ENCODE results near the gene RIMBP2. TPM values are rescaled to one million over a fixed set of nuclear protein-coding genes. Genes with fewer than 3 reads are reported as not detected.

Gene RIMBP2
- total and polyA plus RNA-seq, 2 donors: 0.47 to 0.78 TPM

- Histone ChIP-seq H3K27me3 (ENCODE audit: control insufficient read depth in 2 of 2, insufficient read depth in 1 of 2, low read length in 1 of 2) (no peaks in the 10 kb centered on the region), H3K4me3 (ENCODE audit: low read length in 2 of 2) (no peak overlapping the region), H3K27ac (ENCODE audit: low read depth in 1 of 2, low read length in 1 of 2) (no peak overlapping the region), H3K9me3 (ENCODE audit: control insufficient read depth in 2 of 2, insufficient read depth in 1 of 2, low read length in 1 of 2) (no peaks in the 10 kb centered on the region), H3K4me1 (ENCODE audit: control insufficient read depth in 2 of 2, insufficient read depth in 2 of 2, low read length in 2 of 2) (no peaks in the 10 kb centered on the region), H3K36me3 (ENCODE audit: control insufficient read depth in 2 of 2, insufficient read depth in 2 of 2, low read length in 1 of 2) (no peaks in the 10 kb centered on the region)
- WGBS: 87% methylated on average over 11 of the region's 11 CpGs
- DNase-seq (ENCODE audit: low read depth in 6 of 9, low spot score in 9 of 9): no peak
Observed at GRCh38 chr12:130459916-130460315, 256.2 kb downstream of the RIMBP2 start.

- no peak overlapping the region for H3K4me3 ChIP-seq (ENCODE audit: low read length in 2 of 2)
- no peaks in the 10 kb centered on the region for H3K4me1 ChIP-seq (ENCODE audit: control insufficient read depth in 2 of 2, insufficient read depth in 2 of 2, low read length in 2 of 2)
- WGBS: 87% methylated on average over 12 of the region's 12 CpGs
- H3K27ac ChIP-seq (ENCODE audit: low read depth in 1 of 2, low read length in 1 of 2): no peak overlapping the region
- DNase-seq (ENCODE audit: low read depth in 6 of 9, low spot score in 9 of 9): no peak
- no peaks in the 10 kb centered on the region for H3K36me3 ChIP-seq (ENCODE audit: control insufficient read depth in 2 of 2, insufficient read depth in 2 of 2, low read length in 1 of 2)
- H3K27me3 ChIP-seq (ENCODE audit: control insufficient read depth in 2 of 2, insufficient read depth in 1 of 2, low read length in 1 of 2): no peaks in the 10 kb centered on the region
- H3K9me3 ChIP-seq (ENCODE audit: control insufficient read depth in 2 of 2, insufficient read depth in 1 of 2, low read length in 1 of 2): no peaks in the 10 kb centered on the region
Observed at GRCh38 chr12:130458341-130458740, 257.8 kb downstream of the RIMBP2 start.

DNA sequence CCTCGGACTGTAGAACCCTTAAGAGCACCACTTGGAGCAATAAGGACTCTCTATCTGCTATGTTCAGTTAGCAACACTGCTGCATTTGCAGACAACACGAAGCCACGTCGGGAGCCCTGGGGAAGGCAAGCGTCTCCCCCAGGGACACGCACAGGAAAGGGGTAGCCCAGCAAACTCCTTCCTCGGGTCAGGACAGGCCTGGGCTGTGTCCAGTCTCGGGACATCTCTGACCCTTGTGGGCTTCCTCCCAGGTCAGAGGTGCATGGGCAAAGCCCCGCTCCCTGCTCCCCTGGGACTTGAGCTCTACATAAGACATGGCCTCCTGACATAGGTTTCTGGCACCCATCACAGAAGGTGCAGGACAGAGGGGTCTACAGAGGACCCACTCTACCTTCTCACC lies 258.9 kb downstream of the RIMBP2 start:
- no peaks in the 10 kb centered on the region for H3K9me3 ChIP-seq (ENCODE audit: control insufficient read depth in 2 of 2, insufficient read depth in 1 of 2, low read length in 1 of 2)
- H3K36me3 ChIP-seq (ENCODE audit: control insufficient read depth in 2 of 2, insufficient read depth in 2 of 2, low read length in 1 of 2): no peaks in the 10 kb centered on the region
- WGBS: 91% methylated on average over 9 of the region's 9 CpGs
- DNase-seq (ENCODE audit: low read depth in 6 of 9, low spot score in 9 of 9): no peak
- H3K27me3 ChIP-seq (ENCODE audit: control insufficient read depth in 2 of 2, insufficient read depth in 1 of 2, low read length in 1 of 2): no peaks in the 10 kb centered on the region
- H3K4me3 ChIP-seq (ENCODE audit: low read length in 2 of 2): no peak overlapping the region
- H3K4me1 ChIP-seq (ENCODE audit: control insufficient read depth in 2 of 2, insufficient read depth in 2 of 2, low read length in 2 of 2): no peaks in the 10 kb centered on the region
- no peak overlapping the region for H3K27ac ChIP-seq (ENCODE audit: low read depth in 1 of 2, low read length in 1 of 2)

- Histone ChIP-seq H3K9me3 (ENCODE audit: control insufficient read depth in 2 of 2, insufficient read depth in 1 of 2, low read length in 1 of 2) (no peaks in the 10 kb centered on the region), H3K36me3 (ENCODE audit: control insufficient read depth in 2 of 2, insufficient read depth in 2 of 2, low read length in 1 of 2) (no peaks in the 10 kb centered on the region), H3K27me3 (ENCODE audit: control insufficient read depth in 2 of 2, insufficient read depth in 1 of 2, low read length in 1 of 2) (no peaks in the 10 kb centered on the region), H3K27ac (ENCODE audit: low read depth in 1 of 2, low read length in 1 of 2) (no peak overlapping the region), H3K4me3 (ENCODE audit: low read length in 2 of 2) (no peak overlapping the region), H3K4me1 (ENCODE audit: control insufficient read depth in 2 of 2, insufficient read depth in 2 of 2, low read length in 2 of 2) (no peaks in the 10 kb centered on the region)
- DNase-seq (ENCODE audit: low read depth in 6 of 9, low spot score in 9 of 9): no peak
- 77% methylated on average over 28 of the region's 28 CpGs for WGBS
Observed at GRCh38 chr12:130456375-130457199, 259.5 kb downstream of the RIMBP2 start.

GRCh38 chr12:130455161-130455560 lies 260.9 kb downstream of the RIMBP2 start:
- WGBS: 83% methylated on average over 19 of the region's 19 CpGs
- Histone ChIP-seq H3K36me3 (ENCODE audit: control insufficient read depth in 2 of 2, insufficient read depth in 2 of 2, low read length in 1 of 2) (no peaks in the 10 kb centered on the region), H3K27me3 (ENCODE audit: control insufficient read depth in 2 of 2, insufficient read depth in 1 of 2, low read length in 1 of 2) (no peaks in the 10 kb centered on the region), H3K27ac (ENCODE audit: low read depth in 1 of 2, low read length in 1 of 2) (no peak overlapping the region), H3K4me1 (ENCODE audit: control insufficient read depth in 2 of 2, insufficient read depth in 2 of 2, low read length in 2 of 2) (no peaks in the 10 kb centered on the region), H3K9me3 (ENCODE audit: control insufficient read depth in 2 of 2, insufficient read depth in 1 of 2, low read length in 1 of 2) (no peaks in the 10 kb centered on the region), H3K4me3 (ENCODE audit: low read length in 2 of 2) (no peak overlapping the region)
- no peak for DNase-seq (ENCODE audit: low read depth in 6 of 9, low spot score in 9 of 9)

GRCh38 chr12:130454296-130454695 lies 261.8 kb downstream of the RIMBP2 start:
- no peaks in the 10 kb centered on the region for H3K36me3 ChIP-seq (ENCODE audit: control insufficient read depth in 2 of 2, insufficient read depth in 2 of 2, low read length in 1 of 2)
- 89% methylated on average over 9 of the region's 9 CpGs for WGBS
- no peak for DNase-seq (ENCODE audit: low read depth in 6 of 9, low spot score in 9 of 9)
- H3K27me3 ChIP-seq (ENCODE audit: control insufficient read depth in 2 of 2, insufficient read depth in 1 of 2, low read length in 1 of 2): no peaks in the 10 kb centered on the region
- no peak overlapping the region for H3K27ac ChIP-seq (ENCODE audit: low read depth in 1 of 2, low read length in 1 of 2)
- no peaks in the 10 kb centered on the region for H3K9me3 ChIP-seq (ENCODE audit: control insufficient read depth in 2 of 2, insufficient read depth in 1 of 2, low read length in 1 of 2)
- no peaks in the 10 kb centered on the region for H3K4me1 ChIP-seq (ENCODE audit: control insufficient read depth in 2 of 2, insufficient read depth in 2 of 2, low read length in 2 of 2)
- no peak overlapping the region for H3K4me3 ChIP-seq (ENCODE audit: low read length in 2 of 2)

DNA sequence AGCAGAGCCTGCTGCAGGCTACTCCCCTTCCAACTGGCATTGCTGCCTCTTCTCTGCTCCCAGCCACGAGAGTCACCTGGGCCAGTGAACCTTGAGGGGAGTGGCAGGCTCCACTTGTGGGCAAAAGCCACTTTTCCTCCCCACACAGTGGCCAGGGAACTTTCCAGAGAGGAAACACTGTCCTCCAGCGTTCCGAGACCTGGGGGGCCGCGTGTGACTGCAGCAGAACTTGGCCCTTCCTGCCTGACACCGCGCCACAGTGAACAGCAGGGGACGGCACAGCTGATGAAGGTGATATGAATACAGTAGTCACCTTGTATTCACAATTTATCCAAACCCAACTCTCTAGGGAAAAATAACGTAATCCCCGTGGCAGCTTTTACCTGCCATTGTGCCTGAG lies 263.6 kb downstream of the RIMBP2 start:
- no peak for DNase-seq (ENCODE audit: low read depth in 6 of 9, low spot score in 9 of 9)
- no peaks in the 10 kb centered on the region for H3K36me3 ChIP-seq (ENCODE audit: control insufficient read depth in 2 of 2, insufficient read depth in 2 of 2, low read length in 1 of 2)
- no peaks in the 10 kb centered on the region for H3K9me3 ChIP-seq (ENCODE audit: control insufficient read depth in 2 of 2, insufficient read depth in 1 of 2, low read length in 1 of 2)
- H3K4me1 ChIP-seq (ENCODE audit: control insufficient read depth in 2 of 2, insufficient read depth in 2 of 2, low read length in 2 of 2): no peaks in the 10 kb centered on the region
- H3K27ac ChIP-seq (ENCODE audit: low read depth in 1 of 2, low read length in 1 of 2): no peak overlapping the region
- H3K4me3 ChIP-seq (ENCODE audit: low read length in 2 of 2): no peak overlapping the region
- no peaks in the 10 kb centered on the region for H3K27me3 ChIP-seq (ENCODE audit: control insufficient read depth in 2 of 2, insufficient read depth in 1 of 2, low read length in 1 of 2)
- 85% methylated on average over 10 of the region's 10 CpGs for WGBS

GRCh38 chr12:130451001-130451930 lies 264.8 kb downstream of the RIMBP2 start:
- whole genome bisulfite sequencing: 92% methylated on average over 41 of the region's 41 CpGs
- DNase-seq (ENCODE audit: low read depth in 6 of 9, low spot score in 9 of 9): no peak
- no peaks in the 10 kb centered on the region for H3K9me3 ChIP-seq (ENCODE audit: control insufficient read depth in 2 of 2, insufficient read depth in 1 of 2, low read length in 1 of 2)

DNA sequence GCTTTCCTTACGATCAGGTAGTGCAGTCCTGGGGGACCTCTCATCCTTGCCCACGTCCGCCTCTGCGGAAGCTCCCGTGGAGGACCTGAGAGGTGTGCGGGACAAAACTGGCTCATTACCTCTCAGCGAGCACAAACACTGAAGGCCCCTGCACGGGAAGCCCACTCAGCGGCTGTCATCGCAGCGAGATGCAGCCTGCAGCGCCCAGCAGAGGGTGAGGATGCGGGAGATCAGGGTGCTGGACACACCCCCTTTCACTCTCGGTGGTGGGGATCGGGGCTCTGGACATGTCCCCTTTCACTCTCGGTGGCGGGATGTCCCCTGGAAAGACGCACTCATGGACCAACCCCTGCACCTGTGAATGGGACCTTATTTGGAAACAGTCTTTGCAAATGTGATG lies 266.8 kb downstream of the RIMBP2 start:
- 95% methylated on average over 18 of the region's 18 CpGs for WGBS
- no peak for DNase-seq (ENCODE audit: low read depth in 6 of 9, low spot score in 9 of 9)
- no peaks in the 10 kb centered on the region for H3K9me3 ChIP-seq (ENCODE audit: control insufficient read depth in 2 of 2, insufficient read depth in 1 of 2, low read length in 1 of 2)

More at GRCh38 chr12:130451001-130451930, 264.8 kb downstream of the RIMBP2 start:
- Histone ChIP-seq H3K36me3 (ENCODE audit: control insufficient read depth in 2 of 2, insufficient read depth in 2 of 2, low read length in 1 of 2) (no peaks in the 10 kb centered on the region), H3K4me3 (ENCODE audit: low read length in 2 of 2) (no peak overlapping the region), H3K27me3 (ENCODE audit: control insufficient read depth in 2 of 2, insufficient read depth in 1 of 2, low read length in 1 of 2) (no peaks in the 10 kb centered on the region), H3K4me1 (ENCODE audit: control insufficient read depth in 2 of 2, insufficient read depth in 2 of 2, low read length in 2 of 2) (no peaks in the 10 kb centered on the region), H3K27ac (ENCODE audit: low read depth in 1 of 2, low read length in 1 of 2) (no peak overlapping the region)

More for the DNA sequence above, 266.8 kb downstream of the RIMBP2 start:
- H3K4me1 ChIP-seq (ENCODE audit: control insufficient read depth in 2 of 2, insufficient read depth in 2 of 2, low read length in 2 of 2): no peaks in the 10 kb centered on the region
- no peak overlapping the region for H3K27ac ChIP-seq (ENCODE audit: low read depth in 1 of 2, low read length in 1 of 2)
- H3K4me3 ChIP-seq (ENCODE audit: low read length in 2 of 2): no peak overlapping the region
- no peaks in the 10 kb centered on the region for H3K36me3 ChIP-seq (ENCODE audit: control insufficient read depth in 2 of 2, insufficient read depth in 2 of 2, low read length in 1 of 2)
- no peaks in the 10 kb centered on the region for H3K27me3 ChIP-seq (ENCODE audit: control insufficient read depth in 2 of 2, insufficient read depth in 1 of 2, low read length in 1 of 2)

Data from thymus (tissue), 11 donors.